Skeletal muscle satellite cell (primary cell): Measurements from ENCODE around the gene TSPAN17.

Experiments used
- H3K27me3 ChIP-seq: 2 replicates; pipeline ENCODE4 v1.7.0; 2013; ENCODE audit warnings: low read length; ENCODE audit not compliant: control insufficient read depth, insufficient read depth
- H3K36me3 ChIP-seq: 2 replicates; pipeline ENCODE4 v1.7.0; 2013; ENCODE audit warnings: mild to moderate bottlenecking, control low read depth, low read length; ENCODE audit not compliant: insufficient read depth
- H3K4me1 ChIP-seq: 2 replicates; pipeline ENCODE4 v1.7.0; 2013; ENCODE audit warnings: low read length; ENCODE audit not compliant: control insufficient read depth, insufficient read depth
- H3K4me2 ChIP-seq: 2 replicates; pipeline ENCODE4 v1.7.0; 2013; ENCODE audit warnings: mild to moderate bottlenecking, low read length
- H3K4me3 ChIP-seq: 2 replicates; pipeline ENCODE4 v1.7.0; 2013; ENCODE audit warnings: low read length
- H3K9ac ChIP-seq: 2 replicates; pipeline ENCODE4 v1.7.0; 2013; ENCODE audit warnings: mild to moderate bottlenecking, low read depth, low read length, moderate library complexity
- H3K9me3 ChIP-seq: replicated peaks from 2 replicates; pipeline ENCODE4 v1.7.0; 2013; ENCODE audit warnings: mild to moderate bottlenecking, control low read depth, low read length

The TSPAN17 gene

DNA sequence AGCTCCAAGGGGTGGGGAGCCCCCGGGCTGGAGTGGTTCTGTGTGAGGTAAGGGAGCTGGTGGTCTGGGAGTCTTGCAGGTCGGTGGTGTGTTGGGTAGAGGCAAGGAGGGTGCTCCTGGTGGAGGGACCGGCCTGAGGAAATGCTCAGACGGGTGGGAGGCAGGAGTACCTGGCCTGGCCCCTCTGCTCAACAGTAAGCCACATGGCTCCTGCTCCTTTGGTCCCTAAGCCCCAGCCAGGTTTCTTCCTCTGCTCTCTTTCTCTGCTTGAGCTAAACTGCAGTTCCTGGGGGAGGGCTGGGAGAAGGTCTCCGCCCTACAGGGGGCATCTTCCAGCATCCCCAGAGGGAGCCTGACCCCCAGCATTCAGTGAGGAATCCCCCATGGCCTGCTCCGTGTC lies 17.2 kb downstream of the TSPAN17 start:
- Histone ChIP-seq H3K4me3 (no peak overlapping the region), H3K9ac (no peak overlapping the region), H3K4me2 (no peak overlapping the region), H3K9me3 (no peaks in the 10 kb centered on the region), H3K27me3 (peaks cover 41% of the 10 kb centered on the region), H3K36me3 (no peaks in the 10 kb centered on the region), H3K4me1 (no peaks in the 10 kb centered on the region)

DNA sequence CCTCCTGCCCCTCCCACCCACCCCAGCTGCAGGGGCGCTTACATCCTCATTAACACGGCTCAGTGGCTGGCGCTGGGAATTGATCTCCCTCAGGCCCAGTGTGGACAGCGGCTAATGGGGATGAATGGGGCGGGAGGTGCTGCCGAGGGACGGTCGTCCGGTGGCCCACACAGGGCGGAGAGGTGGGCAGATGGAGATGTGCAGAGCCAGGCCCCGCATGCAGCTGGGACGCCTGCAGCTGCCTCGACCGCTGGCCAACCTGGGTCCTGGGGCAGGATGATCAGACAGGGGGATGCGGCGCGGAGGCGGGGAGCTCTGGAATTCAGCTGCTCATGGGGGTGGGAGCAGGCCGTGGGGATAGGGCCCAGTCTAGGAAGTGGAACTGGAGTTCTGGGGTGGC lies 17.6 kb downstream of the TSPAN17 start:
- peaks cover 45% of the 10 kb centered on the region for H3K27me3 ChIP-seq
- no peak overlapping the region for H3K9ac ChIP-seq
- no peaks in the 10 kb centered on the region for H3K9me3 ChIP-seq
- no peaks in the 10 kb centered on the region for H3K36me3 ChIP-seq
- H3K4me3 ChIP-seq, result no peak overlapping the region
- H3K4me1 ChIP-seq, result no peaks in the 10 kb centered on the region
- no peak overlapping the region for H3K4me2 ChIP-seq

DNA sequence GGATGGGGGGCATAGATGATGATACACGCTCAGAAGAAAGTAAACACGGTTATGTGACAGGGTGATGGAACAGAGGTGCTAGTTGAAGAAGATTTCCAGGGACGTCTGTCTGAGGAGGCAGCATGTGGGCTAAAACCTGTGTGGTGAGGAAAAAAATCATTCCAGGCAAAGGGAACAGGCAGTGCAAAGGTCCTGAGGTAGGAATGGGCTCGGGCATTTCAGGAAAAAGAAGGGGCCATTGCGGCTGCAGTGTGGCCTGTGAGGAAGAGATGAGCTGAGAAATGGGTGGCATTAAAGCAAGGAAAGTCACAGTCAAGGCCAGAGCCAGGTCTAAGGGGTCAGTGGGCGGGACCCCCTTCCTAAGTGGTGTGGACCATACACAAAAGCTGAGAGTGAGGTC lies 18.2 kb downstream of the TSPAN17 start:
- H3K4me1 ChIP-seq, result no peaks in the 10 kb centered on the region

DNA sequence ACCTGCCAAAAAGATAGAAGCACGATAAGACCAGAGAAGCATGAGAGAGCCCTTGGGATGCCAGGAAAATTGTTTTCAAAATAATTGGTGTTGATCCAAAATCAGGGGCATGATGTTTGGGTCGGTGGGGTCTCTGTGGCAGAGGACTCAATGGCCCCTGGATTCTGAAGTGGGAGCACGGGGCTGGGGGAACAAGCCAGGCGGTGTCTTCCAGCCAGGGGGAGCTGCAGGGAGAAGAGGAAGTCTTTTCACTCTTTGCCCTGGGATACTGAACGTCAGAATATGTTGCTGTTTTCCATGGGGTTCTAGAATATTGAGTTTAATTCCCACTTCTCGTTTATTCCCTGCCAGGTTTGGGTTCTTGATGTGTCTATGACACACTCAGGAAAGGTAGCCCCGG lies 20.4 kb downstream of the TSPAN17 start:
- H3K9ac ChIP-seq, result no peak overlapping the region
- H3K4me1 ChIP-seq, result no peaks in the 10 kb centered on the region
- H3K9me3 ChIP-seq, result no peaks in the 10 kb centered on the region
- H3K27me3 ChIP-seq, result peaks cover 53% of the 10 kb centered on the region
- no peaks in the 10 kb centered on the region for H3K36me3 ChIP-seq
- no peak overlapping the region for H3K4me3 ChIP-seq
- H3K4me2 ChIP-seq, result no peak overlapping the region

More for the DNA sequence above, 18.2 kb downstream of the TSPAN17 start:
- no peak overlapping the region for H3K4me2 ChIP-seq
- H3K4me3 ChIP-seq, result no peak overlapping the region
- H3K9me3 ChIP-seq, result no peaks in the 10 kb centered on the region
- H3K27me3 ChIP-seq, result peaks cover 51% of the 10 kb centered on the region
- H3K36me3 ChIP-seq, result no peaks in the 10 kb centered on the region
- no peak overlapping the region for H3K9ac ChIP-seq

DNA sequence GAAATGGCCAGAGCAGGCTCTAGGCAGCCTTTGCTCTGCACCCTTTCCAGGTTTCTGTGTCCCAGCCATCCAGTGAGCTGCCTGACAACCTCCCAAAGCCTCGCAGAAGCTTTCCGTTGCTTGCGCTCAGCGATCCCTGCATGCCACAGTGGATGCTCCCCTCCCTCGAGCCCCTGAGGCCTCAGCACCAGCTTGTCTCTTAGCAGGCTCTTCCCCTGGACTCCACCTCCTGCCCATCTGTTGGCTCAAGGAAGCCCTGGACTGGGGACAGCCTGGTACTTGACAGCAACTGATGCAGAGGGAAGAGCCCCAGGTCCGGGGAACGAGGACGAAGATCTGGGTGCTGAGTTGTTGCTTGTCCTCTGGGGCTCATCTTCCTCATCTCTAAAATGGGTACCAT lies 23.2 kb downstream of the TSPAN17 start:
- no peak overlapping the region for H3K4me3 ChIP-seq
- no peaks in the 10 kb centered on the region for H3K9me3 ChIP-seq
- no peaks in the 10 kb centered on the region for H3K4me1 ChIP-seq
- H3K27me3 ChIP-seq, result peaks cover 50% of the 10 kb centered on the region
- H3K9ac ChIP-seq, result no peak overlapping the region
- no peaks in the 10 kb centered on the region for H3K36me3 ChIP-seq
- H3K4me2 ChIP-seq, result no peak overlapping the region

- Histone ChIP-seq H3K4me3 (no peak overlapping the region), H3K4me2 (no peak overlapping the region), H3K4me1 (peaks cover 6% of the 10 kb centered on the region), H3K9ac (no peak overlapping the region), H3K36me3 (no peaks in the 10 kb centered on the region), H3K27me3 (peaks cover 46% of the 10 kb centered on the region), H3K9me3 (no peaks in the 10 kb centered on the region)
Measured at GRCh38 chr5:176671399-176671798, 24.1 kb downstream of the TSPAN17 start.

DNA sequence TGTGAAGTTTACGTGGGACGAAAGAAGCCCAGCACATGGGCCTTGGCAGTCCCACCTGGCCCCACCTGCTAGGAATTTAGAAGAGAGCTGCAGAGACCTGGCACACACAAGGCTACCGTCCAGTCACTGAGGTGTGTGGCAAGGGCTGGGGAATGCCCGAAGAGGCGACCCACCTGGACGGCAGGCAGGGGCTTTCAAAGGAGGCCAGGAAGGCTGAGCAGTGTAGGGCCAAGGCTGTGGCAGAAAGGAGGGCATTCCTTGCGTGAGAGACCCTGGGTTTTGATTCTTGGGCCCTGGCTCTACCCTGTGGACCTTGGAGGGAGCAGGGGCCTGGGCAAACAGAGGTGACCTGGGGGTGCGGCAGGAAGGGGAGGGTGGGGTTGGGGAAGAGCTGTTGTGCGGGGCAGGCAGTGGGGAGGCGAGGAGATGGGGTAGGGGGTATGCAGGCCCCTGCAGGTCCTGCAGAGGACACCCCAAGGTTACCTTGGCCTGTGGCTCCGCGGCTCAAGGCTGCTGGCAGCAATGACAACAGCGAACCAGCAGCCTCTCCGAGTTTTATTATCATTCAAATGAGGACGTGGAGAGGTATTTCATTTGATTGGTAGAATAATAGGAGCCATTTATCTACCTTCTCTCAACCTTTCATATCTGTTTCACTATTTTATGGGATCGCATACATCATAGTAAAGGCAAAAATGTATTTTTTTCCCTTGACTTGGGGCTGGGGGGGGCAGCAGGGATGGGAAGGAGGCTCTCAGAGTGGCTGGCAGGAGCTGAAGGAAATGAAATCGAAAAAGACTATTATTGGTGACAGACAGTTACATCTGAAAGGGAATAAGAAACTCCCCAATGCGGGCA lies 24.8 kb downstream of the TSPAN17 start:
- H3K9ac ChIP-seq, result no peak overlapping the region
- H3K27me3 ChIP-seq, result peaks cover 46% of the 10 kb centered on the region

GRCh38 chr5:176673651-176674583 lies 26.6 kb downstream of the TSPAN17 start:
- no peak overlapping the region for H3K4me3 ChIP-seq
- no peak overlapping the region for H3K4me2 ChIP-seq
- H3K36me3 ChIP-seq, result no peaks in the 10 kb centered on the region
- H3K9me3 ChIP-seq, result no peaks in the 10 kb centered on the region
- H3K4me1 ChIP-seq, result peaks cover 8% of the 10 kb centered on the region
- H3K9ac ChIP-seq, result no peak overlapping the region
- peaks cover 43% of the 10 kb centered on the region for H3K27me3 ChIP-seq

More for the DNA sequence above, 24.8 kb downstream of the TSPAN17 start:
- Histone ChIP-seq H3K4me3 (no peak overlapping the region), H3K4me2 (no peak overlapping the region), H3K9me3 (no peaks in the 10 kb centered on the region), H3K36me3 (no peaks in the 10 kb centered on the region), H3K4me1 (peaks cover 8% of the 10 kb centered on the region)

DNA sequence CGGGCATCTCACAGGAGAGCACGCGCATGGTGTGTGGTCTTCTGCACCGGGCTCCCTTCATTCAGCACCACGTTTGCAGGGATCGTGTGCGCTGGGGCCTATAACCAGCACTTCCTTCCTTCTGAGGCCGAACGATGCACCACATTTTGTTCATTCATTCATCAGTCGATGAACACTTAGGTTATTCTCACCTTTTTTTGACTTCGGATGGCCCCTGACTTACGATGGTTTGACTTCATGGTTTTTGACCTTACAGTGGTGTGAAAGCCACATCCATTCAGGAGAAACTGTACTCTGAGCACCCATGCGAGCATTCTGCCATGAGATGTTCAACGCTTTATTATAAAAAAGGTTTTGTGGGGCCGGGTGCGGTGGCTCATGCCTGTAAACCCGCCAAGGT lies 27.5 kb downstream of the TSPAN17 start:
- no peaks in the 10 kb centered on the region for H3K36me3 ChIP-seq
- no peak overlapping the region for H3K4me3 ChIP-seq
- peaks cover 34% of the 10 kb centered on the region for H3K27me3 ChIP-seq
- no peak overlapping the region for H3K4me2 ChIP-seq
- H3K4me1 ChIP-seq, result peaks cover 8% of the 10 kb centered on the region
- H3K9me3 ChIP-seq, result no peaks in the 10 kb centered on the region
- H3K9ac ChIP-seq, result no peak overlapping the region

DNA sequence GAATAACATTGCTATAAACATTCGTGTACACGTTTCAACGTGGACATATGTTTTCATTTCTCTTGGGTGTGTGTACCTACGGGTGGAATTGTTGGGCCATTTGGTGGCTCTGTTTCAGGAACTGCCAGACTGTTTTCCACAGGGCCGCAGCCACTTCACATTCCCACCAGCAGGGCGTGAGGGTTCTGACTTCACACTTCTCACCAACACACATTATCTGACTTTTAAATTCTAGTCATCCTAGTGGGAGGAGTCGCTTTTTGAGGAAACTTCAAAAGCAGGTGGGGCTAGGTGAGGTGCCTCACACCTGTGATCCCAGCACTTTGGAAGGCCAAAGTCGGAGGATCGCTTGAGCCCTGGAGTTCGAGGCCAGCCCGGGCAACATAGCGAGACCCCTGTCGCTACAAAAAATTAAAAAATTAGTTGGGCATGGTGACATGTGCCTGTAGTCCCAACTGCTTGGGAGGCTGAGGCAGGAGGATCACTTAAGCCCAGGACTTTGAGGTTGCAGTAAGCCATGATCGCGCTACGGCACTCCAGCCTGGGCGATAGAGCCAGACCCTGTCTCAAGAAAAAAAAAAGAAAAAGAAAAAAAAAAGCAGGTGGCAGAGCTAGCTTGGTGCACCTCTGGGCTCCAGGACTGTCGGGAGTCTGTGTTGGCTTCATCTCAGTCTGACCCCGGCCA lies 28.5 kb downstream of the TSPAN17 start:
- Histone ChIP-seq H3K4me1 (peaks cover 8% of the 10 kb centered on the region), H3K36me3 (no peaks in the 10 kb centered on the region)

DNA sequence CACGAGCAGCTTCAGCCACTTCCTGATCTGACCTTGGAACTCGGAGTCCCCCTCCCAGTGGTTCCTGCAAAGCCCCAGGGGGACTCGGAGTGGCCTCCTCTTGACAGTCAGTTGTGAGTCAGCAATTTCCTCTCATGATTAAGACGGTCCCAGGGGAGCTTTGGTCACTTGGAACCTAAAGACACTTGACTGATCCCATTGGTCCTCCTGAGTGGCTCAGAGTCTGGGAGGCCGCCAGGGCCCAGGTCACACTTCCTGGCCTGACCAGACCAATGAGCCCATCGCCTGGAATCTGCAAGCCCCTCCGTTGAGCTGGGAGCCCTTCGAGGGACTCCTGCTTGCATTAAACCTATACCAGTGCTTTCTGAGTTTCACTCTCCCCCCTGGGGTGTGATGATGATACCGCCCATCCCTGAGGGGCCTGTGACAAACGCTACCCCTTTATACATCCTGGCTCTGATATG lies 29.1 kb downstream of the TSPAN17 start:
- Histone ChIP-seq H3K4me2 (no peak overlapping the region), H3K27me3 (peaks cover 25% of the 10 kb centered on the region), H3K9ac (no peak overlapping the region), H3K9me3 (no peaks in the 10 kb centered on the region), H3K36me3 (no peaks in the 10 kb centered on the region), H3K4me1 (peaks cover 8% of the 10 kb centered on the region), H3K4me3 (no peak overlapping the region)

More for the DNA sequence above, 28.5 kb downstream of the TSPAN17 start:
- Histone ChIP-seq H3K9me3 (no peaks in the 10 kb centered on the region), H3K9ac (no peak overlapping the region), H3K4me3 (no peak overlapping the region), H3K4me2 (no peak overlapping the region), H3K27me3 (peaks cover 25% of the 10 kb centered on the region)
